Measurements from ENCODE around the gene KAT6B. TPM values are rescaled to one million over a fixed set of nuclear protein-coding genes. Genes with fewer than 3 reads are reported as not detected.

KAT6B gene
- total and polyA plus RNA-seq, 2 of the 8 experiments (the other 6 are each of a cell fraction or from before 2014, with no cell fraction given): 7.3 to 30.8 TPM

DNA sequence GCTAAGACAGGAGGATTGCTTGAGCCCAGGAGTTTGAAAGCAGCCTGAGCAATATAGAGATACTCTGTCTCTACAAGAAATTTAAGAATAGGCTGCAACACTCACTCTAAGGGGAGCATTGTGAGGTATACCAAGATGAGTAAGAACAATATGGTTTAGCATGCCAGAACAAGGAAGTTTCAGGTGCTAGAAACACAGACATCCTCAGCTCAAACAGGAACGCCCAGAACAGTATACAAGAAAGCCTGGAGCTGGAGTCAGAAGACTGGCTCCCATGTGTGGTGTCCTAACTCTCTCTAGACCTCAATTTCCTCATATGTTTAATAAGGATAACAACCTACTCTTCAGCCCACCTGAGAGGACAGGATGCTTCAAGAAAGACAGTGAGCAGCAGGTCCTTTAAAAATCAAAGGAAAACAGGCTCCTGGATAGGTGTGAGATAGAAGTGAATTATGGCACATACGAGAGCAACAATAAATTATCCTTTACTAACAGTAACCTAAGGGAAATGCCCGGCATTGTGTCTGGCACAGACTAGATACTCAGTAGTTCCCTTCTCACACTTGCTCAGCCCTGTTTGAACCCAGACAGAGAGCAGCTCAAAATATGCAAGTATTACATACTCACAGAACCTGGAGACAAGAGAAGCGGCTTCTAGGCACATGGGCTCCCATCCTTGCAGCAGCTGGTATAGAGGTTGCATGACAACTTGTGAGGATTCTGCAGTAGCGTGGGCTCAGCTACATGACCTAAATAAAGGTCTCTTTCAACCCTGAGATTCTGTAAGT lies 45.4 kb downstream of the KAT6B start:
- no peak overlapping the region for H2BK5ac ChIP-seq (ENCODE audit: low read depth, low read length)
- no peak overlapping the region for H3K23ac ChIP-seq (ENCODE audit: insufficient read length)
- WGBS, 2 experiments (ENCODE audit: extremely low coverage in 1 of 2, insufficient coverage in 1 of 2, insufficient read length in 1 of 2, insufficient replicate concordance in 2 of 2, low coverage in 1 of 2, low lambda C conversion rate in 2 of 2, missing lambda C conversion rate in 1 of 2): 81% methylated on average over 5 of the region's 5 CpGs; no CpG with 5 or more reads in 1 of the 2 experiments
- peaks cover 0 to 1% of the 10 kb centered on the region in 2 experiments for H4K20me1 ChIP-seq (replicated peaks in 1 of 2; ENCODE audit: control insufficient read depth in 1 of 2, insufficient read depth in 2 of 2, low read length in 2 of 2)
- no peak overlapping the region for H2BK20ac ChIP-seq (ENCODE audit: low read length)
- H3K9ac ChIP-seq (replicated peaks in 1 of 4; ENCODE audit: extremely low read depth in 1 of 4, low read depth in 3 of 4, low read length in 3 of 4): no peak overlapping the region
- H3K18ac ChIP-seq (ENCODE audit: extremely low read depth, low read length): no peak overlapping the region
- H2AK5ac ChIP-seq (ENCODE audit: low read depth, low read length): no peak overlapping the region
- no peak for DNase-seq (ENCODE audit: low read depth in 1 of 2, low spot score in 2 of 2)
- H3K14ac ChIP-seq (ENCODE audit: insufficient read length): no peak overlapping the region
- H2AFZ ChIP-seq (ENCODE audit: low read length): no peak overlapping the region
- H3K4me1 ChIP-seq (replicated peaks in 1 of 4; ENCODE audit: control insufficient read depth in 3 of 4, insufficient read depth in 4 of 4, low read length in 3 of 4): peaks cover 0 to 4% (median 2%) of the 10 kb centered on the region in 4 experiments; a peak in 4 of 7 replicates
- no peak overlapping the region for H4K91ac ChIP-seq (replicated peaks; ENCODE audit: insufficient read length, low read length)
- no peak overlapping the region for H3K27ac ChIP-seq (ENCODE audit: low read depth, low read length)
- H3K79me1 ChIP-seq (ENCODE audit: low read depth, low read length): peaks cover 2% of the 10 kb centered on the region; the same call in 1 of the 2 replicates
- CTCF ChIA-PET (ENCODE audit: partially characterized antibody): interaction anchor here (0.8 to 0.9 kb wide), 2 partner anchors 9 to 12 kb away, joined by 3 to 4 read pairs; no protein-coding TSS in a partner anchor
- no peak overlapping the region for H4K5ac ChIP-seq (ENCODE audit: insufficient read length, low read depth, low read length)
- H3K9me3 ChIP-seq (ENCODE audit: insufficient read depth in 2 of 2, low read depth in 1 of 2, low read length in 1 of 2): no peaks in the 10 kb centered on the region
- no peak overlapping the region for H3K4me2 ChIP-seq (ENCODE audit: insufficient read depth in 1 of 2, low read depth in 2 of 2, low read length in 2 of 2)
- no peaks in the 10 kb centered on the region for H3K36me3 ChIP-seq (ENCODE audit: control insufficient read depth in 2 of 4, insufficient read depth in 4 of 4, low read length in 3 of 4)
- H3K4ac ChIP-seq (replicated peaks; ENCODE audit: insufficient read length, low read depth, low read length): no peak overlapping the region
- H2BK15ac ChIP-seq (ENCODE audit: low read length): no peak overlapping the region
- no peak overlapping the region for H2BK12ac ChIP-seq (ENCODE audit: low read depth, low read length)
- no peak overlapping the region for H4K8ac ChIP-seq (ENCODE audit: extremely low read depth, insufficient read depth, low read length)
- no peak overlapping the region for H3K56ac ChIP-seq (replicated peaks; ENCODE audit: insufficient read length, low read depth, low read length)
- H3K23me2 ChIP-seq (ENCODE audit: low read depth, low read length): peaks cover 2% of the 10 kb centered on the region; the same call in 1 of the 2 replicates
- peaks cover 0 to 37% of the 10 kb centered on the region in 2 experiments; a peak in 2 of 4 replicates for H3K79me2 ChIP-seq (ENCODE audit: control insufficient read depth in 1 of 2, insufficient read depth in 2 of 2, low read length in 2 of 2)
- no peak for FAIRE-seq
- H3K27me3 ChIP-seq (replicated peaks in 1 of 4; ENCODE audit: control insufficient read depth in 3 of 4, extremely low read depth in 1 of 4, insufficient read depth in 3 of 4, low read length in 3 of 4): no peaks in the 10 kb centered on the region
- H3K4me3 ChIP-seq (ENCODE audit: extremely low read depth in 1 of 4, insufficient read depth in 2 of 4, low read depth in 3 of 4, low read length in 4 of 4): no peak overlapping the region
- H2BK120ac ChIP-seq (replicated peaks; ENCODE audit: low read depth, low read length): no peak overlapping the region
- POLR2A ChIA-PET (ENCODE audit: partially characterized antibody): interaction anchor here (0.8 kb wide), 1 partner anchor 46 kb away, joined by 4 read pairs; no protein-coding TSS in a partner anchor
- TF ChIP-seq, protein P1, sequence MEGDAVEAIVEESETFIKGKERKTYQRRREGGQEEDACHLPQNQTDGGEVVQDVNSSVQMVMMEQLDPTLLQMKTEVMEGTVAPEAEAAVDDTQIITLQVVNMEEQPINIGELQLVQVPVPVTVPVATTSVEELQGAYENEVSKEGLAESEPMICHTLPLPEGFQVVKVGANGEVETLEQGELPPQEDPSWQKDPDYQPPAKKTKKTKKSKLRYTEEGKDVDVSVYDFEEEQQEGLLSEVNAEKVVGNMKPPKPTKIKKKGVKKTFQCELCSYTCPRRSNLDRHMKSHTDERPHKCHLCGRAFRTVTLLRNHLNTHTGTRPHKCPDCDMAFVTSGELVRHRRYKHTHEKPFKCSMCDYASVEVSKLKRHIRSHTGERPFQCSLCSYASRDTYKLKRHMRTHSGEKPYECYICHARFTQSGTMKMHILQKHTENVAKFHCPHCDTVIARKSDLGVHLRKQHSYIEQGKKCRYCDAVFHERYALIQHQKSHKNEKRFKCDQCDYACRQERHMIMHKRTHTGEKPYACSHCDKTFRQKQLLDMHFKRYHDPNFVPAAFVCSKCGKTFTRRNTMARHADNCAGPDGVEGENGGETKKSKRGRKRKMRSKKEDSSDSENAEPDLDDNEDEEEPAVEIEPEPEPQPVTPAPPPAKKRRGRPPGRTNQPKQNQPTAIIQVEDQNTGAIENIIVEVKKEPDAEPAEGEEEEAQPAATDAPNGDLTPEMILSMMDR (IDR thresholded peaks at IDR 0.05; ENCODE audit: control extremely low read depth in 1 of 3, insufficient read depth in 1 of 3, low read depth in 1 of 3, low read length in 3 of 3): no peak
- no peak for TF ChIP-seq MAX (IDR thresholded peaks at IDR 0.05)
- TF ChIP-seq RNF2 (IDR thresholded peaks at IDR 0.05; ENCODE audit: borderline replicate concordance, low read depth, low read length, missing control alignments, poor library complexity, severe bottlenecking): no peak
- TF ChIP-seq EGR1 (IDR thresholded peaks at IDR 0.05; ENCODE audit: borderline replicate concordance, low read depth, low read length): no peak
- no peak for TF ChIP-seq TBP (IDR thresholded peaks at IDR 0.05; ENCODE audit: low read depth, low read length)
- TF ChIP-seq ZNF274 (IDR thresholded peaks at IDR 0.05; ENCODE audit: borderline replicate concordance, extremely low read depth, low read length): no peak
- TF ChIP-seq CTBP2 (IDR thresholded peaks at IDR 0.05; ENCODE audit: borderline replicate concordance, insufficient read depth, insufficient read length, low read length): no peak
- TF ChIP-seq SP1 (IDR thresholded peaks at IDR 0.05; ENCODE audit: low read depth, low read length): no peak
- TF ChIP-seq POU5F1 (IDR thresholded peaks at IDR 0.05; ENCODE audit: low read depth, low read length): no peak

Data from H1 (cell line).